ENCODE data around the gene CACNA1F.

- TF ChIP-seq CTCF (IDR thresholded peaks at IDR 0.05) (no peak), EZH2 (IDR thresholded peaks at IDR 0.05) (no peak)
Observed at GRCh38 chrX:49273181-49273727, 40.1 kb upstream of the CACNA1F start.
